K562 (cell line): ENCODE measurements around the gene HDHD5. TPM values are rescaled to one million over a fixed set of nuclear protein-coding genes. Genes with fewer than 3 reads are reported as not detected.
A peak's percentile ranks its signal among the peaks of the same experiment; 100 is the strongest.

Experiments
- ATAC-seq: fragments of 200-7000 bp; cut with Tn5 transposase; 3 replicates; pipeline ENCODE4 v1.9.1; 2020; ENCODE audit warnings: moderate library complexity
- BruUV-seq: library from RNA; stranded (reverse); fragments of 400-500 nt; replicated peaks from 2 replicates; lab custom pipeline; 2021; lab: Mats Ljungman, UMichigan
- CTCF ChIA-PET: fragments of 300-600 bp; formaldehyde crosslinking; extraction: SDS; loops from one replicate; lab custom pipeline; 2021; ENCODE audit warnings: low intra/inter-chr PET ratio; lab: Yijun Ruan, JAX
- POLR2A ChIA-PET: fragments of 300-600, 350-650 bp; sonication (Branson Sonifier 250); formaldehyde crosslinking; extraction: SDS; loops from one replicate; lab custom pipeline; 2021; ENCODE audit warnings: antibody characterized with exemption, inconsistent platforms; lab: Yijun Ruan, JAX
- DNase-seq, 4 experiments: peaks; one replicate each; pipeline versions ENCODE4 v3.0.0 to v3.0.0-alpha.2; 2011 to 2018; ENCODE audit warnings: low spot score in 3 of 4, mixed read lengths in 3 of 4; ENCODE audit errors: extremely low read depth in 1 of 4
- FAIRE-seq: peaks from 2 replicates; lab custom pipeline; 2011; peaks lifted over from hg19 to GRCh38; lab: Jason Lieb, UNC
- H2AFZ ChIP-seq: 2 replicates; pipeline ENCODE4 v1.6.0; 2011; ENCODE audit warnings: low read depth, low read length, control low read depth, inconsistent platforms
- H3K27ac ChIP-seq: fragments of 200-600 bp; 3 replicates; pipeline ENCODE4 v1.8.0; 2011; ENCODE audit warnings: low read depth, mild to moderate bottlenecking, control low read depth, inconsistent platforms, low read length, moderate library complexity, mixed read lengths; ENCODE audit errors: extremely low read depth
- H3K27me3 ChIP-seq, 2 experiments: fragments of 300-600 bp in 1 of 2; 2 replicates in 1 of 2; 3 replicates in 1 of 2; pipeline versions ENCODE4 v1.6.0 to v1.8.0; 2011; ENCODE audit warnings: inconsistent platforms in 2 of 2, low read length in 2 of 2, mild to moderate bottlenecking in 1 of 2, mixed read lengths in 1 of 2, moderate library complexity in 1 of 2; ENCODE audit not compliant: control insufficient read depth in 2 of 2, insufficient read depth in 2 of 2
- H3K36me3 ChIP-seq: fragments of 300-600 bp; 3 replicates; pipeline ENCODE4 v1.8.0; 2011; ENCODE audit warnings: mild to moderate bottlenecking, low read length, inconsistent platforms; ENCODE audit not compliant: control insufficient read depth, insufficient read depth
- H3K4me1 ChIP-seq, 2 experiments: fragments of 200-600 bp in 1 of 2; replicated peaks in 1 of 2; 2 replicates in 1 of 2; 3 replicates in 1 of 2; pipeline versions ENCODE4 v1.5.1 to v1.8.0; 2011; ENCODE audit warnings: inconsistent platforms in 2 of 2, low read length in 2 of 2, mild to moderate bottlenecking in 1 of 2, mixed read lengths in 1 of 2, moderate library complexity in 1 of 2; ENCODE audit not compliant: control insufficient read depth in 2 of 2, insufficient read depth in 2 of 2
- H3K4me2 ChIP-seq: 2 replicates; pipeline ENCODE4 v1.6.1; 2011; ENCODE audit warnings: low read length, control low read depth, inconsistent platforms, mixed read lengths; ENCODE audit not compliant: insufficient read depth
- H3K4me3 ChIP-seq: fragments of 200-600 bp; sonication (generic), shearing (Covaris generic); 2 replicates; pipeline ENCODE4 v1.5.1; 2016; ENCODE audit warnings: control low read depth, inconsistent platforms
- H3K79me2 ChIP-seq: fragments of 200-600 bp; 3 replicates; pipeline ENCODE4 v1.8.0; 2011; ENCODE audit warnings: low read length, inconsistent platforms; ENCODE audit not compliant: control insufficient read depth, insufficient read depth
- H3K9ac ChIP-seq, 2 experiments: 2 replicates each; pipeline versions ENCODE4 v1.6.0 to v1.6.1; 2011; ENCODE audit warnings: low read depth in 2 of 2, low read length in 2 of 2, control low read depth in 1 of 2, inconsistent platforms in 1 of 2, mild to moderate bottlenecking in 1 of 2, mixed read lengths in 1 of 2; ENCODE audit not compliant: insufficient read depth in 1 of 2
- H3K9me1 ChIP-seq: one replicate; pipeline ENCODE4 v1.6.0; 2011; ENCODE audit warnings: inconsistent platforms, mild to moderate bottlenecking, low read length, moderate library complexity; ENCODE audit not compliant: control insufficient read depth, insufficient read depth
- H3K9me3 ChIP-seq: replicated peaks from 2 replicates; pipeline ENCODE4 v1.5.1; 2011; ENCODE audit warnings: low read depth, low read length, inconsistent platforms; ENCODE audit not compliant: control insufficient read depth, insufficient read depth
- H4K20me1 ChIP-seq: replicated peaks from 2 replicates; pipeline ENCODE4 v1.6.1; 2011; ENCODE audit warnings: low read length, inconsistent platforms, mixed read lengths; ENCODE audit not compliant: control insufficient read depth, insufficient read depth
- AFF4 ChIP-seq: sonication (generic); formaldehyde crosslinking; IDR thresholded peaks from 2 replicates; pipeline ENCODE4 v1.8.0; 2023; ENCODE audit warnings: mild to moderate bottlenecking, missing genetic modification reagents
- CEBPG ChIP-seq, 3 experiments: fragments of 200-800 bp in 1 of 3; sonication (Bioruptor generic) in 1 of 3; sonication (generic) in 1 of 3; formaldehyde crosslinking in 1 of 3; IDR thresholded peaks in 2 of 3; conservative IDR thresholded peaks in 1 of 3; 2 replicates each; pipeline versions ENCODE4 v1.6.1 to v1.8.0; 2016 to 2022; ENCODE audit warnings: missing compliant biosample characterization in 2 of 3, missing genetic modification characterization in 2 of 3, mild to moderate bottlenecking in 1 of 3, missing genetic modification reagents in 1 of 3
- E2F3 ChIP-seq: fragments of 250-450 bp; sonication (Bioruptor Pico); IDR thresholded peaks from 2 replicates; pipeline ENCODE4 v1.4.0; 2020; ENCODE audit warnings: mild to moderate bottlenecking
- EP300 ChIP-seq: IDR thresholded peaks from 2 replicates; pipeline ENCODE4 v1.6.1; 2012; ENCODE audit warnings: low read length, improper control_type of control experiment
- GATAD2B ChIP-seq: fragments of 450-650 bp; IDR thresholded peaks from 2 replicates; pipeline ENCODE4 v1.6.1; 2017; ENCODE audit warnings: mild to moderate bottlenecking, borderline replicate concordance
- KAT8 ChIP-seq: fragments of 450-650 bp; IDR thresholded peaks from 2 replicates; pipeline ENCODE4 v1.6.1; 2016; ENCODE audit warnings: low read depth, mild to moderate bottlenecking
- L3MBTL2 ChIP-seq: fragments of 450-650 bp; IDR thresholded peaks from 2 replicates; pipeline ENCODE4 v1.6.1; 2016; ENCODE audit warnings: mild to moderate bottlenecking, moderate library complexity
- MITF ChIP-seq: IDR thresholded peaks from 2 replicates; pipeline ENCODE4 v1.6.1; 2014; ENCODE audit warnings: antibody characterized with exemption
- MTA2 ChIP-seq: fragments of 450-650 bp; IDR thresholded peaks from 2 replicates; pipeline ENCODE4 v1.6.1; 2016; ENCODE audit warnings: low read depth
- NFXL1 ChIP-seq: fragments of 450-650 bp; formaldehyde crosslinking; IDR thresholded peaks from 2 replicates; pipeline ENCODE4 v1.4.0; 2021; ENCODE audit warnings: mild to moderate bottlenecking
- SMARCA5 ChIP-seq: fragments of 450-650 bp; IDR thresholded peaks from 2 replicates; pipeline ENCODE4 v1.6.1; 2016
- TCF3 ChIP-seq: sonication (generic); formaldehyde crosslinking; IDR thresholded peaks from 2 replicates; pipeline ENCODE4 v1.4.0; 2020; ENCODE audit warnings: mild to moderate bottlenecking, missing genetic modification reagents
- TEAD4 ChIP-seq, 2 experiments: sonication (generic) in 1 of 2; formaldehyde crosslinking in 1 of 2; IDR thresholded peaks; 2 replicates each; pipeline versions ENCODE4 v1.6.1 to v1.8.0; 2012 to 2022; ENCODE audit warnings: borderline replicate concordance in 1 of 2, inconsistent platforms in 1 of 2, low read length in 1 of 2, mild to moderate bottlenecking in 1 of 2, missing genetic modification reagents in 1 of 2
- TOE1 ChIP-seq, 2 experiments: fragments of 450-650 bp in 1 of 2; sonication (generic) in 1 of 2; formaldehyde crosslinking in 1 of 2; IDR thresholded peaks; 2 replicates each; pipeline versions ENCODE4 v1.7.1 to v1.8.0; 2016 to 2022; ENCODE audit warnings: borderline replicate concordance in 2 of 2, mild to moderate bottlenecking in 2 of 2, antibody characterized with exemption in 1 of 2, inconsistent platforms in 1 of 2, low read depth in 1 of 2, missing genetic modification reagents in 1 of 2, moderate library complexity in 1 of 2
- ZNF589 ChIP-seq: fragments of 200-800 bp; sonication (Bioruptor generic); IDR thresholded peaks from 2 replicates; pipeline ENCODE4 v1.6.1; 2016; ENCODE audit warnings: low read depth, missing genetic modification characterization, missing compliant biosample characterization
- WGBS: fragments of 100-300 bp; shearing (Covaris generic); methylation state at CpG from one replicate; pipeline ENCODE4 v1.1.6; 2016; ENCODE audit warnings: low coverage, mixed read lengths; ENCODE audit not compliant: insufficient coverage; ENCODE audit errors: missing lambda C conversion rate; 5-methylcytosine and 5-hydroxymethylcytosine counted together
- in situ Hi-C: fragments of 300-500 bp; cut with MboI; formaldehyde crosslinking; loops from 4 replicates; pipeline ENCODE4 v1.15.0; 2018; ENCODE audit warnings: inconsistent platforms, mixed read lengths
- intact Hi-C: fragments of 100-400 bp; cut with micrococcal nuclease; formaldehyde crosslinking; loops from 2 replicates; pipeline ENCODE4 v1.14.2; 2022
- polyA plus RNA-seq, 8 experiments: library from polyadenylated mRNA; depleted of rRNA in 4 of 8; stranded (reverse) in 5 of 8; unstranded in 3 of 8; fragments of >200 nt; fragmentation: Nextera tagmentation in 2 of 8; fragmentation: Illumina TruSeq in 1 of 8; extraction: Ambion mirVana in 2 of 8; extraction: Trizol in 1 of 8; gene quantifications; 2 replicates each; pipeline versions ENCODE4 v1.2.1 to v1.2.3, GENCODE V29; 2011 to 2014; ENCODE audit warnings: inconsistent platforms in 1 of 8, missing spikeins in 1 of 8
- total RNA-seq, 7 experiments: library from RNA; depleted of rRNA in 6 of 7; stranded (reverse); fragments of >200 nt in 6 of 7; fragmentation: Illumina TruSeq in 2 of 7; extraction: Trizol in 2 of 7; gene quantifications; 2 replicates each; pipeline versions ENCODE4 v1.2.1 to v1.2.3, GENCODE V29; 2011 to 2021; ENCODE audit warnings: low replicate concordance in 1 of 7
- TF ChIP-seq, protein P1 (sequence below): fragments of 450-650 bp; formaldehyde crosslinking; IDR thresholded peaks from 2 replicates; pipeline ENCODE4 v1.4.0; 2020; ENCODE audit warnings: mild to moderate bottlenecking, moderate library complexity

Gene HDHD5
- total and polyA plus RNA-seq, 9 of the 15 experiments (the other 6 are each of a cell fraction or from before 2014, with no cell fraction given) = 1.6 to 36.6 (median 24.2) TPM

DNA sequence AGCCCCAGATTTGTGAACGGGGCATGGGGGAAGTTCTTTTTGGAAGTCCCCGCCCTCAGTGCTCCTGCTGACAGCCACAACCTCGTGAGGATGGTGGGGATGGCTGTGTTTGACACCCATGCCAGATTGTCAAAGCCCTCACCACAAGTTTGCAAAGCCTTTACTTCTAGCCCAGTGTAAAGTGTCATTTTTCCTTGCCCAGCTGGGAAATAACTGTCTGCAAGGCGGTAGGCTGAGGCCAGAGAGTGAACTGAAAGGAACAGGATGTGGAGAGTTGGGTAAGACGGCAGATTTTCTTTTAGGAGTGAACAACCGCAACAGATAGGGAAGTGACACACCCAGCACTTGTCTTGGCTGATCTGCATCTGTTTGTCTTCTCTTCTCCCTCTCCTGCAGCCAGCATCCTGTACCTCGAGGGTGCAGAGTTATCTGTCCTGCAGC is 60.7 kb downstream of the HDHD5 start:
- no TSS peak for BruUV-seq
- Histone ChIP-seq H3K9ac (no peak overlapping the region), H3K27ac (no peak overlapping the region), H3K9me1 (no peaks in the 10 kb centered on the region), H4K20me1 (no peaks in the 10 kb centered on the region; the same call in 1 of the 2 replicates), H3K4me3 (no peak overlapping the region), H3K4me1 (peaks cover 12 to 13% of the 10 kb centered on the region in 2 experiments), H3K27me3 (no peaks in the 10 kb centered on the region), H3K79me2 (no peaks in the 10 kb centered on the region), H2AFZ (no peak overlapping the region), H3K36me3 (peaks cover 50% of the 10 kb centered on the region; the same call in 2 of the 3 replicates), H3K9me3 (no peaks in the 10 kb centered on the region), H3K4me2 (no peak overlapping the region)
- FAIRE-seq = peak; percentile 74
- peak; percentile 63 for ATAC-seq
- ChIA-PET POLR2A (interaction anchor here (0.7 to 3.3 kb wide), 5 partner anchors 9 to 1960 kb away, joined by 3 to 18 read pairs (median 4); no protein-coding TSS in a partner anchor), CTCF (no interaction called here)
- in situ Hi-C loops (no loop called here), intact Hi-C loops (no loop called here)
- DNase-seq = peak in 2 of 4 experiments; percentile 34 to 41
- 22% methylated on average over 7 of the region's 7 CpGs for WGBS
- TF ChIP-seq AFF4 (CRISPR knock-in tag) (no peak), MTA2 (no peak), NFXL1 (no peak), GATAD2B (no peak), L3MBTL2 (no peak), TEAD4 (IDR thresholded peaks at IDR 0.05; ENCODE audit: low read length) (peak; percentile 31; the same call in 1 of the 2 replicates), TEAD4 (CRISPR knock-in tag; IDR thresholded peaks at IDR 0.05; ENCODE audit: borderline replicate concordance) (no peak), TCF3 (CRISPR knock-in tag) (peak; percentile 40), EP300 (peak; percentile 22; the same call in 1 of the 2 replicates), KAT8 (no peak), CEBPG (CRISPR knock-in tag; IDR thresholded peaks at IDR 0.05) (no peak), CEBPG (tag; conservative IDR thresholded peaks at IDR 0.05 in 1 of 2, IDR thresholded peaks at IDR 0.05 in 1 of 2) (peak; percentile 45 to 61; a peak in 3 of 4 replicates), E2F3 (CRISPR knock-in tag) (no peak), MITF (no peak), SMARCA5 (no peak), TOE1 (IDR thresholded peaks at IDR 0.05; ENCODE audit: borderline replicate concordance) (no peak), TOE1 (CRISPR knock-in tag; IDR thresholded peaks at IDR 0.05; ENCODE audit: borderline replicate concordance, low read depth) (no peak), ZNF589 (CRISPR knock-in tag) (no peak)
- TF ChIP-seq, protein P1, sequence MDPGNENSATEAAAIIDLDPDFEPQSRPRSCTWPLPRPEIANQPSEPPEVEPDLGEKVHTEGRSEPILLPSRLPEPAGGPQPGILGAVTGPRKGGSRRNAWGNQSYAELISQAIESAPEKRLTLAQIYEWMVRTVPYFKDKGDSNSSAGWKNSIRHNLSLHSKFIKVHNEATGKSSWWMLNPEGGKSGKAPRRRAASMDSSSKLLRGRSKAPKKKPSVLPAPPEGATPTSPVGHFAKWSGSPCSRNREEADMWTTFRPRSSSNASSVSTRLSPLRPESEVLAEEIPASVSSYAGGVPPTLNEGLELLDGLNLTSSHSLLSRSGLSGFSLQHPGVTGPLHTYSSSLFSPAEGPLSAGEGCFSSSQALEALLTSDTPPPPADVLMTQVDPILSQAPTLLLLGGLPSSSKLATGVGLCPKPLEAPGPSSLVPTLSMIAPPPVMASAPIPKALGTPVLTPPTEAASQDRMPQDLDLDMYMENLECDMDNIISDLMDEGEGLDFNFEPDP (CRISPR knock-in tag) = no peak
